GM18870 (cell line): ENCODE measurements around the gene ENTPD8.

ENCODE experiments used
- ATAC-seq: cut with Tn5 transposase; IDR thresholded peaks from one replicate; pipeline ENCODE4 v1.9.1; 2021; ENCODE audit warnings: moderate library complexity; ENCODE audit not compliant: unreplicated experiment

Gene ENTPD8

DNA sequence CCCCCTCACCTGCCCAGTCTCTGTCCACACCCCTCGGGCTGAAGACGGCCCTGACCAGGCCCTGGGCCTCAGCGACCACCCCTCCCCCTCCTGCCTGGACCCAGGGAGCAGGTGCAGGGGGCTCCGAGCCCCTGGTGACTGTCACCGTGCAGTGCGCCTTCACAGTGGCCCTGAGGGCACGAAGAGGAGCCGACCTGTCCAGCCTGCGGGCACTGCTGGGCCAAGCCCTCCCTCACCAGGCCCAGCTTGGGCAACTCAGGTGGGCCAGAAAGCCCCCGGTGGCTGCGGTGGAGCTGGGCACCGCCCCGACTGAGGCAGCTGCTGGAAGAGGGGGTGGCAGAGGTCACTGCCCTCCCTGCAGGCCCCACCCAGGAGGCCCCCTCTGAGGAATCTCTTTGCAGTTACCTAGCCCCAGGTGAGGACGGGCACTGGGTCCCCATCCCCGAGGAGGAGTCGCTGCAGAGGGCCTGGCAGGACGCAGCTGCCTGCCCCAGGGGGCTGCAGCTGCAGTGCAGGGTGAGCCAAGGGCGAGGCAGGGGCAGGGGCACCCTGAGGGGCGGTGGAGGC lies 7.7 kb downstream of the ENTPD8 start:
- ATAC-seq = no peak

DNA sequence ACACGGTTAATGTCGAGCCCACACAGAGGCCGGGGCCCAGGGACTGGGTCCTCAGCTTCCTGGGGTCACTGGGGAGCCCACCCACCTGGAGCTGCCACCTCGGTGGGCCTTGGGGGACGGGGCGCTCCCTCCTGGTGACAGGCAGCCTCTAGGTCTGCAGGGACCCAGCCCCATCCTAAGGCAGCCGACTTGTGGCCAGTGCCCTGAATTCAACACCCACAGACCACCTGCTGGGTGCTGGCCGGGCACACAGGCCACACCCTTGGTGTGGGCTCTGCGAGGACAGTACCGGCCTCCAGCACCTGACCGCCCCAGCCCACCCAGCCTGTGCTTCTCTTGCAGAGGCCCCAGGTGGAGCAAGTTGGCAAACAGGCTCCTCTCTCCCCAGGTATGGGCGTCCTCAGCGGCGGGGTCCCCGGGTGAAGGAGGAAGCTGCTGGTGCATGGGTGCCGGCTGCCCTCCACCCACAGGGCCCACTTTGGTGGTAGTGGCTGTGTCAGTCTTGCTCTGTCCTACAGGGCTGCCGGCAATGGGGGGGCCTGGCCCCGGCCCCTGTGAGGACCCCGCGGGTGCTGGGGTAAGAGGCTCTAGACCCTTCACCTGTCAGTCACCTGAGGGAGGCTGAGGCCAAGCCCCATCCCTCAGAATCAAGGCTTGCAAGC lies 8.3 kb downstream of the ENTPD8 start:
- ATAC-seq = no peak

DNA sequence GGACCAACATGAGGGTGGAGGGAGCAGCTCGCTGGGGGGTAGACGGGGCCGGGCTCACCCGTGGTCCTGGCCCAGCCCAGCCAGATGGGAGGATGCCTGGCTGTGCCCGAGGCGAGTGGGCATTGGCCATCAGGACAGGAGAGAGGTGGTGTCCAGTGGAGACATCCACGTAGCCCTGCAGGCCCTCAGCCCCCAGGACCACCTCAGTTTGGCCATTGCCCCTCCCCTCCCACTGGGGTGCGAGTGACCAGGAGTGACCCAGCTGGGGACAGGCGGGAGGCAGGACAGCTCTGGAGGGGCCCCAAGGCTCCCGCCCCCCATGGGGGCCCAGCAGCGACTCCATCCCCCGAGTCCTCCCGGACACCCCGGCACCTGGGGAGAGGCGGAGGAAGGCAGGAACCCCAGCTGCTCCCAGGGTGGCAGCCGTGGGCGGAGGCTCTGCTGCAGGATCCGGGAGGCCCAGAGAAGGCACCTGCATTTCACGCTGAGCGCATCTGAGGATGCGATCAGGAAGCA lies 9.7 kb downstream of the ENTPD8 start:
- no peak for ATAC-seq

DNA sequence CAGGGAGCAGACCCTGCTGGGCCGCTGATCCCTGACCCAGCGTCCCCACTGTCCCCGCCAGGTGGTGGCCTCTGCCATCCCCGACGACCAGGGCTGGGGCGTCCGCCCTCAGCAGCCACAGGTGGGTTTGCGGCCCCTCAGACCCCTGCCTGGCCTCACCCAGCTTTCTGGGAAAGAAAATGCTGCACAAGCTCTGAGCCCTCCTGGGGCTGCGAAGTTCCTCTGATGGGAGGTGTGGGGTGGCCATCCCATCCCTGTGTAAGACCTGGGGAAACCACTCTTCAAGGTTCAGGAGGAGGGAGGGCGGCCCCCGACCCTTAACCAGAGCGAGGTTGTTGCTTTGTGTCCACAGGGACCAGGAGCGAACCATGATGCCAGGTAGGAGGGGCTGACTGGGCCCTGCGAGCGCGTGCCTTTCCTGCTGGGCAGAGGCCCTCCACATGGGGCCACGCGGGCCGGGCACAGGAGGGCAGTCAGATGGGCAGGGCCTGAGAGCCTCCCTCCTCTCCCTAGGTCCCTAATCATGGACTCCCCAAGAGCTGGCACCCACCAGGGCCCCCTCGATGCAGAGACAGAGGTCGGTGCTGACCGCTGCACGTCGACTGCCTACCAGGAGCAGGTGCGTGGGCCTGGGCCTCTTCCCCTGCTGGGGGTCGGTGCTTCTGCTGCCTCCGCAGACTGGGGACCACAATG lies 10.3 kb downstream of the ENTPD8 start:
- ATAC-seq = no peak

DNA sequence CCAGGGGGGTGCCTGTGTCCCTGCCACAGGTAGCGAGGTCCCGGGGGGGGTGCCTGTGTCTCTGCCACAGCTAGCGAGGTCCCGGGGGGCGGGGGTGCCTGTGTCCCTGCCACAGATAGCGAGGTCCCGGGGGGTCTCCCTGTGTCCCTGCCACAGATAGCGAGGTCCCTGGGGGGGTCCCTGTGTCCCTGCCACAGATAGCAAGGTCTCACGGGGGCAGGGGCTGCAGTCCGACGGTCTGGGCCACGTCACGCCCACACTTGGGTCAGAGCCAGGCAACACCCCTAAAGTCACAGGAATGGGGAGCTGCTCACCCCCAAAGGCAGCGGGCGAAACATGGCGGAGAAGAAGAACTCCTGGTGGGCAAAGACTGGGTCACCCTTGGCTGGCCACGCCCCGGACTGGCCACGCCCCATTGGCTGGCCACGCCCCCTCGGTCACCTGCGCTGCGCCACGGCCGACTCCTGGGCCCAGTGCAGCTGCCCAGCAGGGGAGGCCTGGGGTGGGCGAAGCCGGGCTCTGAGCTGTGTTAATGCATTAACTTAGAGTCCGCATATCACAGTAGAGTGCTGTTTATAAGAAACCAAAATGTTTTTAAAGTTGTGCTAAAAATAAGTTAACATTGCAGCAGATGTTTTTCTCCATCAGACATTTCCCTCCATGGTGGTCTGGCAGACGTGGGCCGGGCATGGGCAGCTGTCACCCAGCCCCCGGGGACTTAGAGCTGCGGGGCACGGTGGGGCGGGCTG lies 11.0 kb downstream of the ENTPD8 start:
- no peak for ATAC-seq

DNA sequence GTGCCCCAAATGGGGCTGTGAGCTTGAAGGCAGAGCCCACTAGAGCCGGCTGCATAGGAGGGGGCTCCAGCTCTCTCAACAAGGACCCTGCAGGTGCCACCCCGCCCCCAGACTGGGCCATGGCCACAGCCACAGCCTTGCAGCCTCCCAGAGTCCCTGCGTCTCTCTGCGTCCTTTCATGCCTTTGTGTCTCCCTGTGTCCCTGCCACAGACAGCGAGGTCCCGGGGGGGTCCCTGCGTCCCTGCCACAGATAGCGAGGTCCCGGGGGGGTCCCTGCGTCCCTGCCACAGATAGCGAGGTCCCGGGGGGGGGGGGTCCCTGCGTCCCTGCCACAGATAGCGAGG lies 11.6 kb downstream of the ENTPD8 start:
- ATAC-seq = no peak

DNA sequence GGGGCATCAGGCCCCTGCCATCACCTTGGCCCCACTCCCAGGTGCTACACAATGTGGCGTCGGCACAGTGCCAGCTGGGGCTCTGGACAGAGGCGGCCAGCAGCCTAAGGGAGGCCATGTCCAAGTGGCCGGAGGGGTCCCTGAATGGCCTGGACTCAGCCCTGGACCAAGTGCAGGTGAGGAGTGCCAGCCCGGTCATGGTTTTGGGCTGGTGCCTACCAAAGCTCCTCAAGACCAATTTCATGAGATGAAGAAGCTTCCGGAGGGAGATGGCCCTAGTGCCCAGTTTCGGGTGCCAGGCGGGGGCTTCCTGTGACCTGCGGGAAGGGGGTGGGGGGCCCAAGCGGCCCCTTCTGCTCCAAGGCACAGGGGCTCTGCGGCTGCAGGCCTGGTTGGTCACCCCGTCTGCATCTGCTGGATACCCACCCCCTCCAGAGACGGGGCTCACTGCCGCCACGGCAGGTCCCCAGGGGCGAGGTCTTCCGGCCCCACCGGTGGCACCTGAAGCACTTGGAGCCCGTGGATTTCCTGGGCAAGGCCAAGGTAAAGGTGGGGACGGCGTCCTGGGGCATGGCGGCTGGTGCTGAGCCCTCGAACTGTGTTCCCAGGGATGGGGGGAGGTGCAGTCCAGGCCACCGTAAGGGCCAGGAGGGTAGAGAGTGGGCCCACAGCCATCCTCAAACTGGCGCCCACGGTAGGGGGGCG lies 12.2 kb downstream of the ENTPD8 start:
- no peak for ATAC-seq

DNA sequence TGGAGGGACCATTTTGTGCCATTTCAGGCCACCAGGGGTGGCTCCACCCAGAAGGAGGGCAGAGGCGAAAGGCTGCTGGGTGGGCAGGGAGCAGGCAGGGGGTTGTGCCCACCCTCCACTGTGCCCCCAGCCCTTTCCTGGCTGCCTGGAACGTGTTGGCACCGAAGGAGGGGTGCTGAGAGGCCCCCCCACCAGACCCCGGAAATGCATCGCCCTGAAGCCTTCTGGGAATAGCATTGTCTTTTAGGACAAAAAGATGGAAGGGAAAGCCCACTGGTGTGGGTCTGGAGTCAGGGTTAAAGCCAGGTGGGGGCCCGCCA lies 12.9 kb downstream of the ENTPD8 start:
- ATAC-seq = no peak

DNA sequence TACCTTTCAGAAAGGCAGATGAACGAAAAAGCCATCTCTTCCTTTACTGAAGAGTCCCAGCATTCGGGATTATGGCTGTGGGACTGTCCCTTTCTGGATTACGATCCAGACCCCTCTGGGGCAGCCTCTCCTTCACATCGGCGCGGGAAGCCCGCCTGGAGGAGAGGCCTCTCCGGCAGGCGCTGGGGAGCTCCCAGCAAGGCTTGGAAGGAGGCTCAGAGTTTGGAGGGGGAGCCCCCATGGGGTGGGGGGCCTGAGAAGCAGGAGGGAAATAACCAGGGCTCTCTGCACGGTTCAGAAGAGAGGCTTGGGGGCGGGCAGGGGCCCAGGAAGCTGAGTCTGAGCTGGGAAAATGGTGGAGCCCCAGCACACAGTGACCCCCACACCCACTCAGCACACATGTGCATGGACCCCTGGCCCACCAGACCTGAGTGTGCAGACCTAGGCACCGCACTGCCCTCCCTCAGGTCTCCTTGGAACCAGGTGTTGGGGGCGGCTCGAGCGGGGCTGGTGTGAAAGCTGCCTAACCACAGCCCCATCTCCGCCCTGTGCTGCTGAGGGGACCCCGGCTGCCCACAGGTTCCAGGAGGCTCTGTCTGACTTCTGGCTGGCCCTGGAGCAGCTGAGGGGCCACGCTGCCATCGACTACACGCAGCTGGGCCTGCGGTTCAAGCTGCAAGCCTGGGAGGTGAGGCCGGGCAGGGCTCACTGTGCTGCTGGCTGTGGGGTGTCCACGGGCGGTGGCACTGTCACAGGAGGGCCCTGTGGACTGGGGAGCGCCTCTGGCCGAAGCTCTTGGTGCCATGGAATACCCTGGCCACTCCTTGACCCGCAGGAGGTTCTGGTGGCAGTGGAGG lies 13.5 kb downstream of the ENTPD8 start:
- ATAC-seq = no peak

DNA sequence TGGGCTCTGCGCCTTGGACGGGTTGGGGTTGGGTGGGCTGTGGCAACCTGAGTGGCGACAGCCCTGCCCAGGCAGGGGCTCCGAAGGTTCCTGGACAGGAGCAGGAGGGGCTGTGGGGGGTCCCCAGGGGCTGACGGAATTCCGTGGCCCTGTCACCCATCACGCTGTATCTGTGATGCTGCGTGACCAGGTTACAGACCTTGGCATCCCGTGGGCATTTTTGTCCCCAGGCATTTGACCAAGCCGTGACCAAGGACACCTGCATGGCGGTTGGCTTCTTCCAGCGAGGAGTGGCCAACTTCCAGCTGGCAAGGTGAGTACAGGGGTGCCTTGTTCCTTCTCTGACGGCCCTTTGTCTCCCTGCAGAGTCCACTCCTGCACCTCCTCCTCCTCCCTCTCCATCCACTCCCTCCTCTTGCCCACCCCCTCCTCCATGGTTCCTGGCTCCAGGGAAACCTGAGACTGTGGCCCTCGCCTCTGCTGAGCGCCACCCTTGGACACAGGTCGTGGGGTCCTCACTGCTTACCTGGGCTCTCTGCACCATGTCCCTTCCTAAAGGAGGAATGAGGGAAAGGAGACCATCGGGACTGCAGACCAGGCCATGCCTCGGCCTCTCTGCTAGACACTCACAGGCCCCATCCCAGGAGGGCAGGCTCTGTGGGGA lies 15.0 kb downstream of the ENTPD8 start:
- ATAC-seq = no peak

DNA sequence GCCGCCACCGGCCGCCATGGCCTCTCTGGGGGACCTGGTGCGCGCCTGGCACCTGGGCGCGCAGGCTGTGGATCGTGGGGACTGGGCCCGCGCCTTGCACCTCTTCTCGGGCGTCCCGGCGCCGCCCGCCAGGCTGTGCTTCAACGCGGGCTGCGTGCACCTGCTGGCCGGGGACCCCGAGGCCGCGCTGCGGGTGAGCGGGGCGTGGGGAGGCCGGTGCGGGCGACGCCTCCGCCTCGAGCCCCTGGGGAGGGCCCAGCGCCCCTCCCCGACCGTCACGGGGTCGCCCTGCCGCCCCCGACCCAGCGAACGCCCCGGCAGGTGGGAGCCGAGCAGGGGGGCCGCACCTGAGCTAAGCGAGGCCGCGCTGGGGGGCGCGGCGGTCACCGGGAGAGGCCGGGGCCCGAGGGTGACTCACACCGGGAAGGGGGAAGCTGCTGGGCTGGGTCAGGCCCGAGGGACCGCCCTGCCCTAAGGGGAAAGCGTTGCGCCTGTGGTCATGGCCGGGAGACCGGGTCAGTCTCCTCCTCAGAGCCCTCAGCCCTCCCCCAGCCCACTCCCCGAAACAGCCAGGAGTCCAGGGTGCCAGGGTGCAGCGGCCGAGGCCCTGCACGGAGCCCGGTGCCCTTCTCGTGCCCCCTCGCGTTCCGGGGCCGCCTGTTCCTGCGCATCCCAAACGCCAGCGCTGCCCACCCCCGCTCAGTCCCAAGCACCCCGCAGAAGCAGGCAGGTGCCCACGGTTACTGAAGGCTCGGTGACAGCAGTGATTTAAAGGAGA lies 17.5 kb downstream of the ENTPD8 start:
- no peak for ATAC-seq

DNA sequence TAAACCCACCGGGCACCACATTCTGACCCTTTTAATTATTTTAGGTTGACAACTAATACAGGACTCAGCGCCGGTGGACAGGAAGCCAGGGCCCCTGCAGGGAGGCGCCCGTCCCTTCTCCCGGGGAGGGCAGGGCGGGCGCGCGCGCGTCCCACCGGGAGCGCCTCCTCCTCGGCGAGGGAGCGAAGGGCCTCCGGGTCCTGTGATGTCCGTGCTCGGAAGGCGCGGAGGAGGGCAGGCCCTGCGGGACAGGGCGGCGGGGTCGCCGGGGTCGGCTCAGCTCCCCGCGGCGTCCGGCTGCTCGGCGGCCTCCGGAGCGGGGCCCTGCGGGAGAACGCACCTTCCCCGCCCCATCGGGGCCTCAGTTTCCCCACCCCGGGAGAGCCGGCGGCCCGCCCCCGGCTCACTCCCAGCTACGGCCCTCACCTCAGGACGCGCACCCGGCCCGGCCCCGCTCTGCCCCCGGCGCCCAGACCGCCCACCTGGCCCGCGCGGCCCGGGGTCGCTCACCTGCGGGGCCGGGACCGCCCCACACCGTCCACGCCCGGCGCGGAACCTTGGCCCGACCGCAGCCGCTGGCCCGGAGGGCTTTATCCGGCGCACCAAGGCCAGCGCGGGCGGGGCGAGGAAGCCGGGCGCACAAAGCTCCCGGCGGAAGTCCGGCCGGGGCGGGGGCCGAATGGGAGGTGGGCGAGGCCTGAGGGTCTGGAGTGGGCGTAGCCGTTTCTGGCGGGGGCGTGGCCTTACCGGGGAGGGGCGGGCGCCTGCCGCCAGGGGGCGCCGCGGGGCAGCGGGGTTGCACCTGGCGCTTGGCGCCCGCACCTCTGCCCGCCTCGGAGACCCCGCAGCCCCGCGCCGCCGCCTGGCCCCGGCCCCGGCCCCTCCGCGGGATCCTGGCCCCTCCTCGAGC lies 18.3 kb downstream of the ENTPD8 start, which contains the start of the genes EXD3 and NOXA1:
Gene EXD3 (minus strand): TSS at position 559 of the 910 bp plus-strand sequence. CDS start 27,805 bp downstream, outside the sequence.
Gene NOXA1 (plus strand): TSS at position 790 of the 910 bp plus-strand sequence. CDS start 137 bp downstream, outside the sequence.
- ATAC-seq = no peak

DNA sequence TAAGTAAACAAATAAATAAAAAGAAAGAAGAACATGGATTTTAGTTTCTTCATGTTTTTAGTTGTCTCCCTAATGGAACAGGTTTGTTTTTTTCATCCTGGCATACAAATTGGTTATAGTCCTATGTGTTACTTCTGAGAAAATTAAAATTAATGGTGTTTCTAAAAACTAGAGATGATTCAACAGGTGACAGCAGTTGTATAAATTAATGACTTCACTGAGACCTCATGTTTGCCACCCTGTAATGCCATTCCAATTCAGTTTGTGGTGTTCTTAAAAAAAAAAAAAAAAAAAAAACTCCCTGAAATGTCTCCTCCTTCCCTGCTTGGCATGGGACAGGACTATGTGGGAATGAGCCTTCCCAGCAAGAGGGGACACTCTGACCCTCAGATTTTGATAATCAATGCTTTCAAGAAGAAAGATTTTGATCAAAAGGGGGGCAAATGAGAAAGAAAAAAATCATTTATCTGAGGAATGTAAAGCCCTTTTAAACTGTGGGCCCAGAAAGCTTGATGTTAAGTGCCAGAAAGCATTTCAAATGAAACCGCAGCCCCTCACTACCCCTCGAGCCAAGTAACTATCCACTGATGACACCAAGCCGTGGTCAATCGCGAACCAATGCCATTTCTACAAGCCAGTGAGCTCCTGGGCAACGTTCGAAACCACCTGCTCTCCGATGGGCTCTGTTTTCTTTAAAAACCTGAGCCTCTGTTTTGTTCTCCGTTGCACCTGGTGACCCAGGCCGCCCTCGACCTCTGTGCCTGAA lies 19.1 kb downstream of the ENTPD8 start:
- ATAC-seq = no peak

DNA sequence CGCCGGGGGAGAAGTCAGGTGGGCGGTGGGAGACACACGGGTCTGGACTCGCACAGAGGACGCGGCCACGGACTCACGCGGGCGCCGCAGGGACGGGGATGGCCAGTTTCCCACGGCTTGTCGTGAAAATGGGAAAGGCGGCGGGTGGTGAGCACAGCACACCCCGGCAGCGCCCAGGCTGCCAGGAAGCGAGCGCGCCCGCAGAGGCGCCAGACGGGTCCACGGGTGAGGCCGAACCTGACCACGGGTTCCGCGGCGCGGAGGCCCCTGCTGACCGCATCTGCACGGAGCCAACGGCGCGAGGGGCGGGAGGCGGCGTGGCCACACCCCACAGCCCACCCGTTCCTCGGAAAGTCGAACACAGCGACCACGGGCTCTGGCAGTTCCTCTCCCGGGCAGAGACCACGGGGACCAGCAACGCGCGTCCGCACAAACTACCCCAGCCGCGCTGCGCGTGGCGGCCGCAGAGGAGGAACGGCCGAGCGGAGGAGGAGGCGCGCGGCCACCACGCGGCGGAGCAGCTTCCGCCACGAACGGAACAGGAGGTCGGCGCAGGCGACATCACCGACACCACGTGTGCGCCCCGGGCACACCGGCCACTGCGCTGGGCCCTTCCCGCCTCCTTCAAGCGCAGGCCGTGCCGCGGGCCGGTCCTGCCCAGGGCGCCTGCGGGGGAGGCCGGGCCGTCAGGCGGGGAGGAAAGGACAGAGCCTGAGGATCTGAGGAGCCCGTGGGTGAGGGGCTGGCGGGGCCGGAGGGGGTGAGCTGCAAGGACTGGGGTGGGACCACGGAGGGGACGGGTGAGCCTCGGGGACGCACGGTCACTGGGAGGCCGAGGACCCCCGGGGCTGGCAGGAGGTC lies 23.8 kb downstream of the ENTPD8 start:
- no peak for ATAC-seq

DNA sequence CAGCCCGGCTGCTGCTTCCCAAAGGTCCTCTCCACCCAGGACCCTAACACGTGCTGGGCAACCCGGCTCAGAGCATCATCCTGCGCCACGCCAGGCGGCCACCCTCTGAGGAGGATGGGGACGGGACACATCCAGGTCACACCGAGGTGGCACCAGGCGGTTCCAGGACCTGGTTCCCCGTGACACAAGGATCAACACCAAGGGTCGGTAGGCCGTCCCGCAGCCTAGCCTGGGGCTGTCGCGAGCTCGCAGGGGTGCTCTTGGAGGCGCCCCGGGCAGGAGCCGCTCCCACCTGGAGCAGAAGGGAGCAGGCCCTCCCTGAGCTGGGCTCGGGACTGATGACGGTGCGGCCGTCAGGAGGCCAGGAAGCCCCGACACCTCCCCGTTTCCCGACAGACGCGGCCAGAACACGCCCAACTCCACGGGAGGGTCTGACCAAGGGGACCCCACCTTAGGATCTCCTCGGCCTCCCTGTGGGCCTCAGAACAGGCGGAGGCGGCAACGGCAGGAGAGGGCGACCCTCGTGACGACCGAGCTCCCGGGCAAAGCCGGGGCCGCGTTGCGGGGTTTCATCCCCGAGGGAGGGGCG lies 24.5 kb downstream of the ENTPD8 start:
- ATAC-seq = no peak
